SK-N-SH treated with all-trans-retinoic acid at 6 μM for 48 hours (cell line): ENCODE data around the gene LSM2.

Source experiments
- ATAC-seq: fragments of 200-7000 bp; cut with Tn5 transposase; 3 replicates; pipeline ENCODE4 v1.9.1; 2020; ENCODE audit warnings: mild to moderate bottlenecking, moderate library complexity
- ARNTL ChIP-seq: fragments of 450-650 bp; formaldehyde crosslinking; IDR thresholded peaks from 2 replicates; pipeline ENCODE4 v1.5.0; 2020; ENCODE audit warnings: low read depth, mild to moderate bottlenecking, moderate library complexity, borderline replicate concordance
- BACH2 ChIP-seq: fragments of 250-450 bp; sonication (Bioruptor Pico); IDR thresholded peaks from 2 replicates; pipeline ENCODE4 v1.9.0; 2021; ENCODE audit warnings: mild to moderate bottlenecking, borderline replicate concordance
- CREB5 ChIP-seq: fragments of 250-450 bp; sonication (Bioruptor Pico); IDR thresholded peaks from 2 replicates; pipeline ENCODE4 v1.5.1; 2020; ENCODE audit warnings: low read depth, mild to moderate bottlenecking, moderate library complexity
- CSDC2 ChIP-seq: fragments of 250-450 bp; sonication (Bioruptor Pico); IDR thresholded peaks from 2 replicates; pipeline ENCODE4 v1.5.0; 2020; ENCODE audit warnings: mild to moderate bottlenecking, moderate library complexity
- ESRRG ChIP-seq: fragments of 250-450 bp; sonication (Bioruptor Pico); IDR thresholded peaks from 2 replicates; pipeline ENCODE4 v1.6.1; 2021; ENCODE audit warnings: mild to moderate bottlenecking
- GLIS3 ChIP-seq: fragments of 250-450 bp; sonication (Bioruptor Pico); IDR thresholded peaks from 2 replicates; pipeline ENCODE4 v1.5.0; 2020; ENCODE audit warnings: mild to moderate bottlenecking, moderate library complexity
- OSR1 ChIP-seq: fragments of 250-450 bp; sonication (Bioruptor Pico); IDR thresholded peaks from 2 replicates; pipeline ENCODE4 v1.8.0; 2022; ENCODE audit warnings: moderate library complexity, mild to moderate bottlenecking, inconsistent platforms
- PPARA ChIP-seq: fragments of 250-450 bp; sonication (Bioruptor Pico); IDR thresholded peaks from 2 replicates; pipeline ENCODE4 v1.5.0; 2020; ENCODE audit warnings: mild to moderate bottlenecking, borderline replicate concordance
- SNAI2 ChIP-seq: fragments of 250-450 bp; sonication (Bioruptor Pico); IDR thresholded peaks from 2 replicates; pipeline ENCODE4 v1.5.0; 2020; ENCODE audit warnings: mild to moderate bottlenecking, moderate library complexity
- TCF4 ChIP-seq: fragments of 250-450 bp; sonication (Bioruptor Pico); IDR thresholded peaks from 2 replicates; pipeline ENCODE4 v1.8.0; 2021; ENCODE audit warnings: mild to moderate bottlenecking, moderate library complexity, borderline replicate concordance
- TOX ChIP-seq: fragments of 250-450 bp; sonication (Bioruptor Pico); IDR thresholded peaks from 2 replicates; pipeline ENCODE4 v1.8.0; 2021; ENCODE audit warnings: mild to moderate bottlenecking, moderate library complexity, borderline replicate concordance
- ZC3H10 ChIP-seq: fragments of 250-450 bp; sonication (Bioruptor Pico); IDR thresholded peaks from 2 replicates; pipeline ENCODE4 v1.5.1; 2021; ENCODE audit warnings: mild to moderate bottlenecking, moderate library complexity
- ZFP3 ChIP-seq: fragments of 250-450 bp; sonication (Bioruptor Pico); IDR thresholded peaks from 2 replicates; pipeline ENCODE4 v1.5.0; 2020; ENCODE audit warnings: mild to moderate bottlenecking, moderate library complexity
- ZFP30 ChIP-seq: fragments of 450-650 bp; formaldehyde crosslinking; IDR thresholded peaks from 2 replicates; pipeline ENCODE4 v1.5.0; 2022; ENCODE audit warnings: mild to moderate bottlenecking, moderate library complexity
- ZNF565 ChIP-seq: fragments of 450-650 bp; formaldehyde crosslinking; conservative IDR thresholded peaks from 2 replicates; pipeline ENCODE4 v1.5.0; 2020; ENCODE audit warnings: low read depth, mild to moderate bottlenecking, moderate library complexity
- ZNF8 ChIP-seq: fragments of 450-650 bp; formaldehyde crosslinking; IDR thresholded peaks from 2 replicates; pipeline ENCODE4 v1.5.0; 2020; ENCODE audit warnings: mild to moderate bottlenecking, moderate library complexity
- TF ChIP-seq, protein P1 (sequence below): fragments of 250-450 bp; sonication (Bioruptor Pico); IDR thresholded peaks from 2 replicates; pipeline ENCODE4 v1.5.0; 2020; ENCODE audit warnings: mild to moderate bottlenecking, moderate library complexity
- TF ChIP-seq, protein P2 (sequence below): fragments of 250-450 bp; sonication (Bioruptor Pico); IDR thresholded peaks from 2 replicates; pipeline ENCODE4 v1.8.0; 2021; ENCODE audit warnings: low read depth, mild to moderate bottlenecking, moderate library complexity, borderline replicate concordance
- TF ChIP-seq, protein P3 (sequence below): fragments of 250-450 bp; sonication (Bioruptor Pico); IDR thresholded peaks from 2 replicates; pipeline ENCODE4 v1.5.1; 2021; ENCODE audit warnings: mild to moderate bottlenecking, moderate library complexity

Gene LSM2

GRCh38 chr6:31770860-31771259 lies 35.9 kb downstream of the LSM2 start:
- ATAC-seq = no peak
- TF ChIP-seq ZFP30 (CRISPR knock-in tag) (no peak), GLIS3 (CRISPR knock-in tag) (no peak)
- TF ChIP-seq, all 23 proteins: peak for 0

DNA sequence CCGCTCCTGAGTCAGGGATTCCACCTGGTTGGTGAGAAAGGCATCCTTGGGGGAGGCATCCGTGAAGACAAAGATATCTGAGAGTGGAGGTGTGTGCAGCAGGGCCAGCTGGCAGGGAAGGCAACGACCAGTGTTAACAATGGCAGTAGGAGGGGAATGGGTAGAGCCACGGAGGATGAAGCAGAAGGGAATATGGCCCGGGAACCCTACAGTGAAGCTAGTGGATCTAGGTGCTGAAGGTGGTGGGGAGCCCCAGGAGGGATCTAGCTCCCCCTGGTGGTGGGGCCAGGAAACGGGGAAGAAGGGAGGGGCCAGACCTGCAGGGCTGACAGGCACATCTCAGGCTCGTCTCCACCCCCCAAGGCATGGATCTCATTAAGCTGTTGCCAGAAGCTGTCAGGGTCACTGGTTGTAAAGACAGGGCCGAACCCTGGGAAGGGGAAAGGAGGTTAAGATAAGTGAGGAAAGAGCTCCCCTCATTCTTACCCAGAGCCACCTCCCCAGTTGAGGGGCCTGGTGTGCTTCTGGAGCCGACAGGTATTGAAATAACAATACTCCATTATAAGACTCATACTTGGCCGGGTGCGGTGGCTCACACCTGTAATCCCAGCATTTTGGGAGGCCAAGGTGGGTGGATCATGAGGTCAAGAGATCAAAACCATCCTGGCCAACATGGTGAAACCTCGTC lies 36.9 kb downstream of the LSM2 start:
- peak; percentile 46 for ATAC-seq

DNA sequence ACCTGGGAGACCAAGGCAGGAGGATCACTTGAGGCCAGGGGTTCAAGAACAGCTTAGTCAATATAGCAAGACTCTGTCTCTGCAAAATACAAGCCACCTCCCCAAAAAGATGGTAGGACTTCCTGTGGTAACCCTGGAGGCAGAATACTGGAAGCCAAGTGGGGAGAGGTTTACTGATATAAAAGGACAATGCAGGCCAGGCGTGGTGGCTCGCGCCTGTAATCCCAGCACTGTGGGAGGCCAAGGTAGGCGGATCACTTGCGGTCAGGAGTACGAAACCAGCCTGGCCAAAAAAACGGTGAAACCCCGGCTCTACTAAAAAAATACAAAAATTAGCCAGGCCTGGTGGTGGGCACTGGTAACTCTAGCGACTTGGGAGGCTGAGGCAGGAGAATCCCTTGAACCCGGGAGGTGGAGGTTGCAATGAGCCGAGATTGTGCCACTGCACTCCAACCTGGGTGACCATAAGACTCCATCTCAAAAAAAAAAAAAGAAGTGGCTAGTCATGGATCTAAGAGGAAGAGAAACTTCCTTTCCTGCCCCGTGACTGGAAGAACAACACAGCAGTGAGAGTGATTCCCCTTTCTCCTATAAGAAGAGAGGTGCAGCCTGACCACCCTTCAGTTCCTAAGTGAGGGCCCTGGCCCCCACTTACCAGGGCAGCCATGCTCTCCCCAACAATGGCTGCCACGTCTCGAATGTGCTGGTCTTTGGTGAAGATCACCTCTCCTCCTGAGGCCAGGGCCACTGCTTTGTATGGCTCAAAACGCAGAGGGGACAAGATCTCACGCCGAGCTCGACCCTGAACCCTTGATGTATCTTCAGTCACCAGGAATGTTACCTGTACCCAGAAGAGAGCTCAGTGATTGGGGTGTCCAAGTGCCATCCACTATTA lies 38.2 kb downstream of the LSM2 start:
- TF ChIP-seq ESRRG (CRISPR knock-in tag) (no peak), ZFP30 (CRISPR knock-in tag) (no peak), GLIS3 (CRISPR knock-in tag) (no peak), OSR1 (CRISPR knock-in tag) (no peak), ARNTL (CRISPR knock-in tag) (no peak), CREB5 (CRISPR knock-in tag) (no peak), TCF4 (CRISPR knock-in tag) (no peak), PPARA (no peak), ZC3H10 (CRISPR knock-in tag) (no peak), ZNF8 (no peak), CSDC2 (CRISPR knock-in tag) (no peak), ZNF565 (CRISPR knock-in tag) (no peak), TOX (CRISPR knock-in tag) (no peak)
- TF ChIP-seq, protein P1, sequence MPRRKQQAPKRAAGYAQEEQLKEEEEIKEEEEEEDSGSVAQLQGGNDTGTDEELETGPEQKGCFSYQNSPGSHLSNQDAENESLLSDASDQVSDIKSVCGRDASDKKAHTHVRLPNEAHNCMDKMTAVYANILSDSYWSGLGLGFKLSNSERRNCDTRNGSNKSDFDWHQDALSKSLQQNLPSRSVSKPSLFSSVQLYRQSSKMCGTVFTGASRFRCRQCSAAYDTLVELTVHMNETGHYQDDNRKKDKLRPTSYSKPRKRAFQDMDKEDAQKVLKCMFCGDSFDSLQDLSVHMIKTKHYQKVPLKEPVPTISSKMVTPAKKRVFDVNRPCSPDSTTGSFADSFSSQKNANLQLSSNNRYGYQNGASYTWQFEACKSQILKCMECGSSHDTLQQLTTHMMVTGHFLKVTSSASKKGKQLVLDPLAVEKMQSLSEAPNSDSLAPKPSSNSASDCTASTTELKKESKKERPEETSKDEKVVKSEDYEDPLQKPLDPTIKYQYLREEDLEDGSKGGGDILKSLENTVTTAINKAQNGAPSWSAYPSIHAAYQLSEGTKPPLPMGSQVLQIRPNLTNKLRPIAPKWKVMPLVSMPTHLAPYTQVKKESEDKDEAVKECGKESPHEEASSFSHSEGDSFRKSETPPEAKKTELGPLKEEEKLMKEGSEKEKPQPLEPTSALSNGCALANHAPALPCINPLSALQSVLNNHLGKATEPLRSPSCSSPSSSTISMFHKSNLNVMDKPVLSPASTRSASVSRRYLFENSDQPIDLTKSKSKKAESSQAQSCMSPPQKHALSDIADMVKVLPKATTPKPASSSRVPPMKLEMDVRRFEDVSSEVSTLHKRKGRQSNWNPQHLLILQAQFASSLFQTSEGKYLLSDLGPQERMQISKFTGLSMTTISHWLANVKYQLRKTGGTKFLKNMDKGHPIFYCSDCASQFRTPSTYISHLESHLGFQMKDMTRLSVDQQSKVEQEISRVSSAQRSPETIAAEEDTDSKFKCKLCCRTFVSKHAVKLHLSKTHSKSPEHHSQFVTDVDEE (CRISPR knock-in tag) = no peak
- TF ChIP-seq, protein P2, sequence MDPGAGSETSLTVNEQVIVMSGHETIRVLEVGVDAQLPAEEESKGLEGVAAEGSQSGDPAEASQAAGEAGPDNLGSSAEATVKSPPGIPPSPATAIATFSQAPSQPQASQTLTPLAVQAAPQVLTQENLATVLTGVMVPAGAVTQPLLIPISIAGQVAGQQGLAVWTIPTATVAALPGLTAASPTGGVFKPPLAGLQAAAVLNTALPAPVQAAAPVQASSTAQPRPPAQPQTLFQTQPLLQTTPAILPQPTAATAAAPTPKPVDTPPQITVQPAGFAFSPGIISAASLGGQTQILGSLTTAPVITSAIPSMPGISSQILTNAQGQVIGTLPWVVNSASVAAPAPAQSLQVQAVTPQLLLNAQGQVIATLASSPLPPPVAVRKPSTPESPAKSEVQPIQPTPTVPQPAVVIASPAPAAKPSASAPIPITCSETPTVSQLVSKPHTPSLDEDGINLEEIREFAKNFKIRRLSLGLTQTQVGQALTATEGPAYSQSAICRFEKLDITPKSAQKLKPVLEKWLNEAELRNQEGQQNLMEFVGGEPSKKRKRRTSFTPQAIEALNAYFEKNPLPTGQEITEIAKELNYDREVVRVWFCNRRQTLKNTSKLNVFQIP (CRISPR knock-in tag) = no peak
- TF ChIP-seq, all 23 proteins: peak for 0
- ATAC-seq = no peak

More for the DNA sequence above, 36.9 kb downstream of the LSM2 start:
- no peak for TF ChIP-seq ZFP3 (CRISPR knock-in tag)
- no peak for TF ChIP-seq SNAI2 (CRISPR knock-in tag)
- TF ChIP-seq, protein P3, sequence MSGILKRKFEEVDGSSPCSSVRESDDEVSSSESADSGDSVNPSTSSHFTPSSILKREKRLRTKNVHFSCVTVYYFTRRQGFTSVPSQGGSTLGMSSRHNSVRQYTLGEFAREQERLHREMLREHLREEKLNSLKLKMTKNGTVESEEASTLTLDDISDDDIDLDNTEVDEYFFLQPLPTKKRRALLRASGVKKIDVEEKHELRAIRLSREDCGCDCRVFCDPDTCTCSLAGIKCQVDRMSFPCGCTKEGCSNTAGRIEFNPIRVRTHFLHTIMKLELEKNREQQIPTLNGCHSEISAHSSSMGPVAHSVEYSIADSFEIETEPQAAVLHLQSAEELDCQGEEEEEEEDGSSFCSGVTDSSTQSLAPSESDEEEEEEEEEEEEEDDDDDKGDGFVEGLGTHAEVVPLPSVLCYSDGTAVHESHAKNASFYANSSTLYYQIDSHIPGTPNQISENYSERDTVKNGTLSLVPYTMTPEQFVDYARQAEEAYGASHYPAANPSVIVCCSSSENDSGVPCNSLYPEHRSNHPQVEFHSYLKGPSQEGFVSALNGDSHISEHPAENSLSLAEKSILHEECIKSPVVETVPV = no peak

GRCh38 chr6:31767096-31767645 lies 39.6 kb downstream of the LSM2 start:
- no peak for ATAC-seq
- TF ChIP-seq SNAI2 (CRISPR knock-in tag) (no peak), BACH2 (no peak), ZFP3 (CRISPR knock-in tag) (no peak), ESRRG (CRISPR knock-in tag) (no peak), GLIS3 (CRISPR knock-in tag) (no peak), CSDC2 (CRISPR knock-in tag) (no peak)
